ENCODE data around the gene MAML2. TPM values are rescaled to one million over a fixed set of nuclear protein-coding genes. Genes with fewer than 3 reads are reported as not detected.
A peak's percentile ranks its signal among the peaks of the same experiment; 100 is the strongest.

Gene MAML2
- total RNA-seq, 3 donors from 2014 or later (not counting 1 experiment from before 2014, with no cell fraction given), result 14.2 to 20.5 (median 16.1) TPM

DNA sequence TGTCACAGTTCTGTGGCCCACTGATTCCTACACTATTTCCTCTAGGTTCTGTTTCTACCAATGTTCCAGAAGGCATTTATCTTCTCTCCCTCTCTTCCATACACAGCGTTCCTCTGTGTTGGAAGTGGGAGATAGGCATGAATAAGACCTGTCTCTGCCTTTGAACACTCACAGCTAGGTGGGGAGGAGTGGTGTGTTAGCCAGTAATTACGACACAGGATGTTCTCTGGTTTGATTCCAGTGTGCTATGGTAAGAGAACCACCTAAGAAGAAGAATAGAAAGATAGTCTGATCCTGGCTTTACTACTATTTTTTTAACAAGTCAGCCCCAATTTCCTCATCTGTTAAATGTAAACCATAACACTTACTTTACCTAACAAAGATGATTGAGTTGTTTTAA is 218.8 kb downstream of the MAML2 start:
- WGBS (ENCODE audit: insufficient coverage), result 23% methylated on average over 1 of the region's 2 CpGs
- no peaks in the 10 kb centered on the region for H3K9me3 ChIP-seq (ENCODE audit: control insufficient read depth, insufficient read depth, low read length)
- no peak overlapping the region for H3K27ac ChIP-seq (ENCODE audit: low read length)
- no peak overlapping the region for H3K4me3 ChIP-seq (ENCODE audit: low read length)
- Mint-ChIP-seq H3K27ac (no peak overlapping the region), H3K4me3 (no peak overlapping the region), H3K27me3 (ENCODE audit: low read depth in 2 of 2) (no peaks in the 10 kb centered on the region), H3K4me1 (peaks cover 22 to 24% of the 10 kb centered on the region in 2 donors), H3K9me3 (no peaks in the 10 kb centered on the region), H3K36me3 (no peaks in the 10 kb centered on the region)
- H3K36me3 ChIP-seq (ENCODE audit: control insufficient read depth, insufficient read depth, low read length), result no peaks in the 10 kb centered on the region
- DNase-seq, result peak in 1 of 2 donors; percentile 44
- TF ChIP-seq, protein P1, sequence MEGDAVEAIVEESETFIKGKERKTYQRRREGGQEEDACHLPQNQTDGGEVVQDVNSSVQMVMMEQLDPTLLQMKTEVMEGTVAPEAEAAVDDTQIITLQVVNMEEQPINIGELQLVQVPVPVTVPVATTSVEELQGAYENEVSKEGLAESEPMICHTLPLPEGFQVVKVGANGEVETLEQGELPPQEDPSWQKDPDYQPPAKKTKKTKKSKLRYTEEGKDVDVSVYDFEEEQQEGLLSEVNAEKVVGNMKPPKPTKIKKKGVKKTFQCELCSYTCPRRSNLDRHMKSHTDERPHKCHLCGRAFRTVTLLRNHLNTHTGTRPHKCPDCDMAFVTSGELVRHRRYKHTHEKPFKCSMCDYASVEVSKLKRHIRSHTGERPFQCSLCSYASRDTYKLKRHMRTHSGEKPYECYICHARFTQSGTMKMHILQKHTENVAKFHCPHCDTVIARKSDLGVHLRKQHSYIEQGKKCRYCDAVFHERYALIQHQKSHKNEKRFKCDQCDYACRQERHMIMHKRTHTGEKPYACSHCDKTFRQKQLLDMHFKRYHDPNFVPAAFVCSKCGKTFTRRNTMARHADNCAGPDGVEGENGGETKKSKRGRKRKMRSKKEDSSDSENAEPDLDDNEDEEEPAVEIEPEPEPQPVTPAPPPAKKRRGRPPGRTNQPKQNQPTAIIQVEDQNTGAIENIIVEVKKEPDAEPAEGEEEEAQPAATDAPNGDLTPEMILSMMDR (IDR thresholded peaks at IDR 0.05), result no peak
- no peaks in the 10 kb centered on the region for H3K27me3 ChIP-seq (ENCODE audit: control insufficient read depth, insufficient read depth, low read length)
- intact Hi-C loops (cut with micrococcal nuclease), result no loop called here
- peaks cover 16% of the 10 kb centered on the region for H3K4me1 ChIP-seq (ENCODE audit: control insufficient read depth, insufficient read depth, low read length)
- peak in 2 of 3 donors; percentile 49 to 77 for ATAC-seq

DNA sequence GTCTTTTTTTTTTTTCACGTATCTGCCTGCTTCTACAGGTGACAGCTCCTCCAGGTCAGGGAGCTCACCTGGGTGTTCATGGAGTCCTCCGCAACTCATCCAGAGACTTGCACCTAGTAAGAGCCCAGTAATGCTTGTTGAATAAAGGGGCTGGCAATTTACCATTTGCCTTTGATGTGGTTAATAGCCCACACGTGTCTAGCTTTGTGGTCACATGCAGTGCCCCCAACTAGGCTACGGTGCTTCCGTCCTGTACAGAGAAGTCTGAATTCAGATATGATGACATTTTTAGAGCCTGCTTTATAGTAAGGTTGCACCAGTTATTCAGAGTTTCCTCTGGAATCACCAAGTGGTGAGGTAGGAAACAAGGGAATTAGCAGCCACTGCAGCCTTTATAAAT is 219.7 kb downstream of the MAML2 start:
- H3K27me3 ChIP-seq (ENCODE audit: control insufficient read depth, insufficient read depth, low read length), result no peaks in the 10 kb centered on the region
- WGBS (ENCODE audit: insufficient coverage), result 47% methylated on average over 5 of the region's 5 CpGs
- intact Hi-C loops (cut with micrococcal nuclease), result no loop called here
- H3K36me3 ChIP-seq (ENCODE audit: control insufficient read depth, insufficient read depth, low read length), result no peaks in the 10 kb centered on the region
- DNase-seq (peak in 1 of 2 donors; percentile 48), ATAC-seq (no peak)
- no peak overlapping the region for H3K4me3 ChIP-seq (ENCODE audit: low read length)
- peaks cover 16% of the 10 kb centered on the region for H3K4me1 ChIP-seq (ENCODE audit: control insufficient read depth, insufficient read depth, low read length)
- no peaks in the 10 kb centered on the region for H3K36me3 Mint-ChIP-seq
- no peaks in the 10 kb centered on the region for H3K27me3 Mint-ChIP-seq (ENCODE audit: low read depth in 2 of 2)
- H3K4me3 Mint-ChIP-seq, result peak overlapping the region; percentile 31
- no peaks in the 10 kb centered on the region for H3K9me3 ChIP-seq (ENCODE audit: control insufficient read depth, insufficient read depth, low read length)
- H3K27ac ChIP-seq (ENCODE audit: low read length), result no peak overlapping the region
- peaks cover 22 to 24% of the 10 kb centered on the region in 2 donors for H3K4me1 Mint-ChIP-seq
- TF ChIP-seq, protein P1 (IDR thresholded peaks at IDR 0.05), result no peak
- H3K27ac Mint-ChIP-seq, result no peak overlapping the region
- H3K9me3 Mint-ChIP-seq, result no peaks in the 10 kb centered on the region

DNA sequence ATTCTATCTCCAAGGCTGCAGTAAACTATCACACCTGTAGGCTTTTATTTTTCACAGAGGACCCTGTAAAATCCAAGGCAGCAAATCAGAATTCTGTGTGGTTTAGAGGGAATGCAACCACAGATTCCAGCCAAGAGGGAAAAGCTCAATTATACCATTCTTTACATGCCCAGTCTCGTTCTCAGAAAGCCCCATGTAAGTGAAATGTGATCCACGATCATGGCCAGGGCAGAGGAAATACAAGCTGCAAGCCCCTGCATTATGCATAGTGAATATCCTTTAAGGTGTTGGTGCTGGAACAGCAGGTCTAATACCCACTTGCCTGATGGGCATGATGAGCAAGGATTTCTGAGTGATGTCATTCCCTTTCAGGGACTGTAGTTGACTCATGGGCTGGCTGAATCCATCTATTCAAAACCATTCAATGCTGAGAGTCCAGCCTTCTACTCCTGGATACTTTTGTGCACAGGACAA is 220.4 kb downstream of the MAML2 start:
- Histone ChIP-seq H3K4me3 (ENCODE audit: low read length) (no peak overlapping the region), H3K27ac (ENCODE audit: low read length) (no peak overlapping the region), H3K27me3 (ENCODE audit: control insufficient read depth, insufficient read depth, low read length) (no peaks in the 10 kb centered on the region), H3K9me3 (ENCODE audit: control insufficient read depth, insufficient read depth, low read length) (no peaks in the 10 kb centered on the region), H3K4me1 (ENCODE audit: control insufficient read depth, insufficient read depth, low read length) (peaks cover 16% of the 10 kb centered on the region), H3K36me3 (ENCODE audit: control insufficient read depth, insufficient read depth, low read length) (no peaks in the 10 kb centered on the region)
- 83% methylated on average over 2 of the region's 2 CpGs for WGBS (ENCODE audit: insufficient coverage)
- DNase-seq (no peak), ATAC-seq (no peak)
- TF ChIP-seq, protein P1 (IDR thresholded peaks at IDR 0.05), result no peak
- H3K36me3 Mint-ChIP-seq, result no peaks in the 10 kb centered on the region
- intact Hi-C loops (cut with micrococcal nuclease), result no loop called here
- H3K9me3 Mint-ChIP-seq, result no peaks in the 10 kb centered on the region
- H3K4me3 Mint-ChIP-seq, result no peak overlapping the region
- H3K27ac Mint-ChIP-seq, result no peak overlapping the region
- peaks cover 22 to 24% of the 10 kb centered on the region in 2 donors for H3K4me1 Mint-ChIP-seq
- H3K27me3 Mint-ChIP-seq (ENCODE audit: low read depth in 2 of 2), result no peaks in the 10 kb centered on the region

DNA sequence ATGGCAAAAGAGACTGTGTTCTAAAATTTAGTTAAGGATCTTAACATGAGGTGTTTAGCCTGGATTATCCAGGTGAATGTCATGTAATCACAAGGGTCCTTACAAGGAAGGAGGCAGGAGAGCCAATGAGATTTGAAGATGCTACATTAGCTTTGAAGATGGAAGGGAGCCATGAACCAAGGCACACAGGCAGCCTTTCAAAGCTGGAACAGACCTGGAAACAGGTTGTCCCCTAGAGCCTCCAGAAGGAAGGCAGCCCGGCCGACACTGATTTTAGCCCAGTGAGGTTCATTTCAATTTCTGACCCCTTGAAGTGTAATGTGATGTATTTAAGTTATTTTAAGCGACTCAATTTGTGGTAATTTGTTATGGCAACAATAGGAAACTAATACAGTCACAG is 223.8 kb downstream of the MAML2 start:
- Mint-ChIP-seq H3K27me3 (ENCODE audit: low read depth in 2 of 2) (no peaks in the 10 kb centered on the region), H3K4me1 (peaks cover 10% of the 10 kb centered on the region in 2 donors), H3K27ac (no peak overlapping the region), H3K9me3 (no peaks in the 10 kb centered on the region), H3K4me3 (no peak overlapping the region), H3K36me3 (no peaks in the 10 kb centered on the region)
- DNase-seq, result no peak
- intact Hi-C loops (cut with micrococcal nuclease), result no loop called here
- H3K27ac ChIP-seq (ENCODE audit: low read length), result no peak overlapping the region
- ATAC-seq, result no peak
- no peaks in the 10 kb centered on the region for H3K27me3 ChIP-seq (ENCODE audit: control insufficient read depth, insufficient read depth, low read length)
- H3K9me3 ChIP-seq (ENCODE audit: control insufficient read depth, insufficient read depth, low read length), result no peaks in the 10 kb centered on the region
- H3K4me3 ChIP-seq (ENCODE audit: low read length), result no peak overlapping the region
- no peaks in the 10 kb centered on the region for H3K36me3 ChIP-seq (ENCODE audit: control insufficient read depth, insufficient read depth, low read length)
- TF ChIP-seq, protein P1 (IDR thresholded peaks at IDR 0.05), result no peak
- peaks cover 12% of the 10 kb centered on the region for H3K4me1 ChIP-seq (ENCODE audit: control insufficient read depth, insufficient read depth, low read length)
- 100% methylated on average over 3 of the region's 3 CpGs for WGBS (ENCODE audit: insufficient coverage)
